ENCODE results near the gene FTHL17.
A peak's percentile ranks its signal among the peaks of the same experiment; 100 is the strongest.

DNA sequence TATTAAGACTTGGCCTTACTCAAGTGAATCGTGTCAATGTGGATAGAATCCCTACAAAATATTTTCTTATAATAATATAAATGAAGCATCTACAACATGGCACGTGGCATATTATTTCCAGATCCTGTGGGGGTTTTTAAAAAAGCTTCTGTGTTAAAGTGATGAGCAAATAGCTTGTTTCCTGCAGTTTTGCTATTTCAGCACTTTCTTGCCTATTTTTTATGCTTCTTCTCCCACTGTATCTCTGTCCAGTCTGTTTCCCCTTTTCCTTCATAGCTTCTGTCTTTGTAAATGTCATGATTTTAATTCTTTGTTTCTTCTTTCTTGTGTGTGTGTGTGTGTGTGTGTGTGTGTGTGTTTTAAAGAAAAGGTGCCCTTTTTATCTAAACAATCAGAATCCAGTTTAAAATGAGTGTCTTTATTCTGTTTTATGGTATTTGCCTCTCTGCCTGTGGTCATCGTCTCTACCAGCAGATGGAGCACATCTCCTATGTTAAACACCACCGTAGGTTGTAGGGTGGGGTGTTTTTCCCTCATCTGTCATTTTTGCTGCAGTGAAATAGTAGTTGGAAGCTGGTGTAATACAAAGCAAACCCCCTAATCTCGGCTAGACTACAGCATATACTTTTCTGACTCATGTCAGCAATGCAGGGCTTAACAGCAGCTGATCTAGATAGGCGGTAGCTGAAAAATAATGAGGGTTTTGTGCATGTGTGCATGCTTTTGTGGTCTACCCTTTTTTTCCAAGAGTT, 33.1 kb downstream of the FTHL17 start:
- TF ChIP-seq CTCF (IDR thresholded peaks at IDR 0.05; ENCODE audit: insufficient read depth, low read depth, low read length) (peak; percentile 54), EZH2 (IDR thresholded peaks at IDR 0.05; ENCODE audit: insufficient read depth, low read length) (no peak)
